HG03354 (cell line): ENCODE results near the gene FRG2.
"Not testable (repeated sequence)": the region's sequence is repeated elsewhere in the genome, so short reads cannot be mapped to it uniquely, and the experiment has no call there.

ENCODE experiments used
- ATAC-seq: cut with Tn5 transposase; IDR thresholded peaks from one replicate; pipeline ENCODE4 v1.9.1; 2021; ENCODE audit warnings: mild to moderate bottlenecking; ENCODE audit not compliant: unreplicated experiment, poor library complexity, severe bottlenecking

Gene FRG2

DNA sequence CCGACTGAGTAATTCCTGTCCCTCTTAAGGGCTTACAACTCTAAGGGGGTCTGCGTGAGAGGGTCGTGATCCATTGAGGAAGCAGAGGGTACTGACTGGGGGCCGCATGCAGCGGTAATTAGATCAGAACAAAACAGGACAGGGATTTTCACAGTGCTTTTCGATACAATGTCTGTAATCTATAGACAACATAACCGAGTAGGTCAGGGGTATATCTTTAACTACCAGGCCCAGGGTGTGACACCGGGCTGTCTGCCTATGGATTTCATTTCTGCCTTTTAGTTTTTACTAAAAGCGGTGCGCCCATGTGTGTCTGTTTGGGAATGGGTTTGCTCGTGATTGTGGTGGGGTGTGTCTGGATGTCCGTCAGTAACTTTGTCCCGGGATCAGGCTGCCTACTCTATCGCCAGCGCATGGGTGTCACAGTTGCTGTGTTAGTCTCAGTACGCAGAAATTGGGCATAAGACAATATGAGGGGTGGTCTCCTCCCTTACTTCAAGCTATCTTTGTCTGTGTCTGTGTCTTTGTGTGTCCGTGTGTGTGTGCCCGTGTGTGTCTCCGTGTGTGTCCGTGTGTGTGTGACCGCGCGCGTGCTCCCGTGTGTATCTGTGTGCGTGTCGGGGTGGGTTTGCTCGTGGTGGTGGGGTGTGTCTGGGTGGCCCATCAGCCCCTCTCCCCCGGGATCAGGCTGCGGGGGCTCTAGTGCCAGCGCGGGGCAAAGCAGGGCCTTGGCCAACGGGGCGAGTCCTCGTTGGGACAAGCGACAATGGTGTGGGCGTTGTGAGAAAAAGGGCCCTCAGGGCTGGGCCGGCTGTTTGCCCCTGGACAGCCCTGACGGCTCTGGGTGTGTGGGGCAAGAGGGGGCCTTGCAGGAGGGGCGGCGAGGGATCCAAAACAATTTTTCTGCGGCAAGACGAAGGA lies 10.4 kb downstream of the FRG2 start:
- ATAC-seq, result no peak

DNA sequence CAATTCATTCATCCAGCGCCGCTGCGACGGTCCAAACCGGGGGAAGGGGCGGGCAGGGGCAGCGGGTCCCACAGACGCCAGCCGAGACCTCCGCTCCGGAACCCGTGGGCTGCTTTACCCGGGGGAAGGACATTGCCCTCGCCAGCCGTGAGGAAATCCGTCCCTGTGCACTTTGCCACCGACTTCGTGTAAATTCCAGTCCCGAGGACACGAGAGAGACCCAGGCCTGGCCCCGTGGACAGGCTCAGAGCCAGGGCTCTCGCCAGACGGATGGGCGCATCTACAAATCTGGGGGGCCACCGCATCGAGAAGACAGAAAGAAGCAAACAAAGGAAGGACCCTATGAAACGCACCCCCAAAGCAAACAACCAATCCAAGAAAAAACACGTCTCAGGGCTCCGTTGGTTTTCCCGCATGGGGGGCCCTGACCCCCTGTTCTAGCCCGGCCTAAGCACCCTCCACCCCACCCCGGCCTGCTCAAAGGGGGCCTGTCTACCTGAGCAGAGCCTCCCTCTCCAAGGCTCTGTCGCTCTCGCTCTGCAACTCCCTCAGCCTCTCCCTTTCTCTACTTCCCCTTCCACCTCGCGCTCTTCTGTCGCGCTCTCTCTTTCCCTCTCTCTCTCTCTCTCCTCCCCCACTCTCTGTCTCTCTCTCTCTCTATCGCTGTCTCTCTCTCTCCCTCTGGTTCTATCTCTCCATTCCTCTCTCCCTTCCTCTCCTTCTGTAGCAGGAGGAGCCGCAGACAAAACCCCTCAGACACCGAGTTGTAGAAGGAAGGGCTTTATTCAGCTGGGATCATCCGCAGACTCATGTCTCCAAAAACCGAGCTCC lies 11.3 kb downstream of the FRG2 start:
- ATAC-seq, result no peak

DNA sequence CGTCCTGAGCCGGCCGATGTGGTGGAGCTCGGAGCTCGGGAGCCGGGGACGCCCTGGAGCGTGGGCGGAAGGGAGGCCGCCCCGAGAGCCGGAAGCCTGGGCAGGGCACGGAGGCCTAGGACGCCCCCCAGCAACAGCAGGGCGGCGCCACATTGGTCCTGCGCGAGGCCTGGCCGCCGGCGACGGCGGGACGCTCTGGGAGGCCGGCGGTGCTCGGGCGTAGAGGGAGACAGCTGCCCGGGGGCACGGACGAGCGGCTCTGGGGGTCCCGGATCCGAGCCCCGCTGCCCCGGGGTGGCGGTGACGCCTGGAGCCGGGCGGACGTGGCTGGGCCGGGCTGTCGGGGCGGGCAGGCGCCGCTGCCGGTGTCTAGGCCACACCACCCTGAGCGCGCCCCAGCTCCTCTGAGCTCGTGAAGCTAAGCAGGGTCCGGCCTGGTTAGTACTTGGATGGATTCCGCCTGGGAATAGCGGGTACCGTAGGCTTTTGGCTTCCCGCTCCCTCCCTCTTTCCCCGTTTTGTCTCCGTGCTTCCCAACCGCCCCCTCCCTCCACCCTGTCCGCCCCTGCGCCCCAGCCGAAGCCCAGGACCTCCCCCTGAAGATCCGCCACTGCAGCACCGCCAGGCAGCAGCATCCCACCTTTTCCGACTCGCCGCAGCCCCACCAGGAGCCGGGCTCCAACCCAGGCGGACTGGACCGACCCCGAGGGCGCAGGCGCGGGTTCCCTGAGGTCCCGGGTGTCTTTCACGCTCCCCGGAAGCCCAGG lies 12.1 kb downstream of the FRG2 start:
- peak; percentile 73 for ATAC-seq

DNA sequence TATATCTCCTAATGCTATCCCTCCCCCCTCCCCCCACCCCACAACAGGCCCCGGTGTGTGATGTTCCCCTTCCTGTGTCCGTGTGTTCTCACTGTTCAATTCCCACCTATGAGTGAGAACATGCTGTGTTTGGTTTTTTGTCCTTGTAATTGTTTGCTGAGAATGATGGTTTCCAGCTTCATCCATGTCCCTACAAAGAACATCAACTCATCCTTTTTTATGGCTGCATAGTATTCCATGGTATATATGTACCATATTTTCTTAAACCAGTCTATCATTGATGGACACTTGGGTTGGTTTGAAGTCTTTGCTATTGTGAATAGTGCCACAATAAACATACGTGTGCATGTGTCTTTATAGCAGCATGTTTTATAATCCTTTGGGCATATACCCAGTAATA lies 37.1 kb downstream of the FRG2 start:
- ATAC-seq, result not testable (repeated sequence)

DNA sequence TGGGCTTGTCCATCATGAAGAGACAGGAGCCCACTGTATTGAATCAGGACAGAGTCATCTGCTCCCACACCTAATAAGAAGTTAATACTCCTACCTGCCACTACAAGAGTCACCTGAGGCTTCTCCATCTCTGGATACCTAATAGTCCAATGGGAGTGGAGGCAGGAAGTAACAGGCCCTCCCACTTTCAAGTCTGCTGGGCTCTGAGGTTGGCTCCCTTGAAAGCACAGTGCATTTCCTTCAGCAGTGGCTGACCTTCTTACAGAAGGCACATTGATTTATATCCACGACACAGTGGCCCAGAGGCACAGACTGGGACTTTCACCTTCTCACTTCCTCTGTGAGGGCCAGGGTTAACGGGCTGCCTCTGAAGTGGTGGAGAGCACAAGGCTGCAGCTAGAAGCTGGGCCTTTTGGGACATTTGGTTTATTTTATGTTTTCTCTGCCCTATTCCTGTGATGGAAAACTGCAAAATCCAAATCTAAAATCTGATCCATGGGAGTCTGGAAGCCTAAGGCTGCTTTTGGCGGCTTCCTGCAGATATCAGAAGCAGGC lies 38.1 kb downstream of the FRG2 start:
- ATAC-seq, result no peak

DNA sequence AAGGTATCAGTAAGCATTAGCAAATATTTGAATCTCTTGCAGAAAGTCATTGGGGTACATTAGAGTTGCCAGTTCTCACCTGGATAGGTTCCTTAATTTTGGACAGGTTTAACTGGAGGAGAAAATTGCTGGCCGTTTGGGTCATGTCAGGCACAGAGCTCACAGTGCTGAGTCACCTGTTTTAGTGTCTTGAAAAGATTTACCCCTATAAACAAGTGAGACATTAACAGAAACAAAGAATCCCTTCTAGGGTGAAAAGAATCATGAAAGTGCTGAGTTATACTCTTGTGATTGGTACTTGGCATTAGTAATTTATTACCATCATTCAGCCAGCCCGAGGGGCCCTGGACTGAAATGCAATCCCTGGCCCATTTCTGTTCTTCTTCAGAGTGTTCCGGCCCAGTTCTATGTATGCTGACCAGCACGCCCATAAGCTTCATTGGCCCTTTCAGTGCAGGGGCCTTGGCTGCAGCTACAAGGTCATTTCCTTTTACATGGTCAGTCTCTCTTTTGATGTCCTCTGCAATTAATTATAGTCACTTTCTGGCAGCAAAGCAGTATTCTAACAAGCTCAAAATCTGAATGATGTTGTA lies 41.3 kb downstream of the FRG2 start:
- ATAC-seq, result not testable (repeated sequence)

DNA sequence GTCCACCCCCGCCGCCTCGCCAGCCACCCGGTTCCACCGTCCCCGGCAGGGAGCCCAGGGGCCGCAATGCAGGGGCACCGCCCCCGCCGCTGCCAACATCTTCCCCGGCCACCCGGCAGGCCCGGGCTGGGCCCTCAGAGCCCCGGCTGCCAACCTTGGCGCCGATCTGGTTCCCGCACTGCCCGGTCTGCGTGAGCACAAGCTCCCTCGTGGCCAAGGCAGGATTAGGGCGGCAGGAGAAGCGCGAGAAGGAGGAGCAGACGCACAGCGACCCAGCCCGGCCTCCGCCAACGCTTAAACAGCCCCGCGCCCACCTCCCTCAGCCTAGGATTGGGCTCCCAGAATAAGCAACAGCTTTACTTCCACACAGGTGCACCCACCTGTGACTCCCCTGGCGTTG lies 42.4 kb downstream of the FRG2 start:
- not testable (repeated sequence) for ATAC-seq

DNA sequence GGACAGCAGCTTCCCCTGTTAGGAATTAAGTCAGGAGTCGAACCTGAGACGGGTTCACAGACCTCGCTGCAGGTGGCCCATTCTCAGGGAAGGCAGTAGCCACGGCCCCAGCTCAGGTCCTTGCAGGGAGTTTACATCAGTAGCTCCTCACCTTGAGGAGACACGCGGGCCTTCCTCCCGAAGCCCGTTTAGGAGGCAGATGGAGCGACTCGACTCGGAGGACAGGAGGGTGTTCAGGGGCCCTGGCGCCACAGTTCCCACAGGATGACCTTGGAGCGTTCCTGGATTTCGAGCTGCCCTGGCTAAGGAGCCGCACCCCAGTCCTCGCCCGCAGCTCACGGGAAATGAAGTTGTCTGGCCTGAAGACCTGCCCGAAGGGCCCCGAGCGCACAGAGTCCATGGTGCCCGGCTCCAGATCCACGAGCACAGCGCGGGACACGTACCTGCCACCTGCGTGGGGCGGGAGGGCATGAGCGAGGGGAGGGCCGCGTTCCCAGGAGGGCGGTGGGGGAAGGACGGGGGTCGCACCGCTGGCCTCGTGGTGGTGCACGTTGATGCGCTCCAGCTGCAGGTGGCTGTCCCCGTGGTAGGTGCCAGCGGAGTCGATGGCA lies 43.0 kb downstream of the FRG2 start:
- not testable (repeated sequence) for ATAC-seq

DNA sequence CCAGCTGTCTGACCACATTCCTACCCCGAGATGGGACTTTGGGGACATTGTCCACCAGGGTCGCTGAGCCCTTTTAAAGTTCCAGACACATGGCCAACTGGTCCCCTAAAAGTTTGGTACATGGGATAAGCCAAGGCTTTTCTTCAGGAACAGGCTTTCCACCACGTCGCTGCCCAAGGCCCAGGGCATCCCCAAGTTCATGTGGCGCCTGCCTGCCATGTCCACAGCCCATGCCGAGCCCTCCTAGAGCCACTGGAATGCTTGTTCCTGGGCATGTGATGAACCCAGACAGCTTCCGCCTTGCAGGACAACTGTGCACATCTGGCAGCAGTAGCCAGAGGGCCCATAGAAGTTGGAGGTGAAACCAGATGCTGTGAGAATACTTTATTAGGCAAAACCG lies 45.1 kb downstream of the FRG2 start:
- ATAC-seq, result no peak

DNA sequence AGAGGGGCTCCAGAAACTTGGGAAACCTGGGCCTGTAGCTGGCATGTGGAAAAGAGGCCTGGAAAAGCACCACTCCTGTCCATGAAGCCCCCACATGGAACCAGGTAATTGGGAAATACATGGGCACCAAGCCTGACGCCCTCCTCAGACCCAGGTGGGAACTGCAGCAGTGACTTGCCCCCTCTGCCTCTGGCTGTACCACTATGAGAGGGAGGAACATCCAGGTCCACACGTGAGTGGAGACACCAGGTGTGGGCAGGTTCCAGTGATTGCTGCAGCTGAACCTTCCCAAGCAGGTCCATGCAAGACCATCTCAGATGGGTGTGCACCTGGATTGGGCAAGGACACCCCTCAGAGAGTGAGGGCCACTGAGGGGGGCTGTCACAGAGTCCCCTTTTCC lies 46.8 kb downstream of the FRG2 start:
- ATAC-seq, result not testable (repeated sequence)

DNA sequence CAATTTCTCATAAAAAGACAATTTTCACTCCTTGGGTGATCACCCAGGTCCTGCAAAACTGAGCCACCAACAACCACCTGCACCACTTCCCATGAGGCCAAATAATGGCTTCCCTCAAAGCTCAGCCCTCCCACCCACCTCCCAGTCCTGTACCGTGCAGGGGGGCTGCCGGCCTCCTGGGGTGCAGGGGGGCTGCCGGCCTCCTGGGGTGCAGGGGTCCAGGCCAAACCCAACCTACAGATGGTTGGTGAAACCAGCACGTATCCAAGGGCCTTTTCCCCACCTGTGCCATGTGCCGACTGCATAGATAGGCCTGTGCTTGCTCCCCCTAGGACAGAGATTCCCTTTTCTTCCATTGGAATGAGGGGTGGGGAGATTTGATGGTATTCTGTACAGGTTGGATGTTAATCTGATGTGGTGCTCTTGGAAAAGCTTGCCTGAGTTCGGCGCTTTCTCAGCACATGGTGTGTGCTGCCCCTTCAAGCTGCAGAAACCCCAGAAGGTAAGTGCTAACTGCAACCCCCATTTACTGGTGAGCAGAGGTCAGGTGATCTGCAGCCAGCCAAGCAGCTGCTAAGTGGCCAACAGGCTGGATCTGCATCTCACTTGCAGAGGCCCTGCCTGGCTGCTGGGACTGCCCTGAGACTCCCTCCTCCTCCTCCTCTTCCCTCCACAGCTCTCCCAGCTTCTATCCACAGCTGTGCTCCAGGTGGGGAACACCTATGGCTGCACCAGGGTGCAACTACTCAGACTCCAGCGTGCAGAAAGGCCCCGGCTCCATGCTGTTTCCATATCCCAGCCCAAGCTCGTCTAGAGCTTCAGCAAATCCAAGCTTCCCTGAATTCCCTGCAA lies 47.6 kb downstream of the FRG2 start:
- no peak for ATAC-seq
